Caco-2 (cell line): ENCODE data around the gene SDK2. TPM values are rescaled to one million over a fixed set of nuclear protein-coding genes. Genes with fewer than 3 reads are reported as not detected.

Source experiments
- BruUV-seq: library from RNA; stranded (reverse); fragments of 400-500 nt; replicated peaks from 2 replicates; lab custom pipeline; 2021; lab: Mats Ljungman, UMichigan
- CTCF ChIA-PET: fragments of 300-600 bp; sonication (Branson Sonifier 250); formaldehyde crosslinking; loops from one replicate; lab custom pipeline; 2022; ENCODE audit warnings: antibody characterized with exemption; lab: Charles Lee
- POLR2A ChIA-PET: fragments of 300-600 bp; sonication (Branson Sonifier 250); formaldehyde crosslinking; loops from one replicate; lab custom pipeline; 2022; ENCODE audit warnings: antibody characterized with exemption; lab: Charles Lee
- DNase-seq, 2 experiments: peaks; one replicate each; pipeline versions ENCODE4 v3.0.0 to v3.0.0-alpha.2; 2020 to 2022
- H3K27me3 ChIP-seq: replicated peaks from 2 replicates; pipeline ENCODE4 v1.6.0; 2011; ENCODE audit warnings: low read length; ENCODE audit not compliant: control insufficient read depth, insufficient read depth
- H3K36me3 ChIP-seq: 2 replicates; pipeline ENCODE4 v1.5.1; 2011; ENCODE audit warnings: low read length; ENCODE audit not compliant: control insufficient read depth, insufficient read depth
- H3K4me1 ChIP-seq: fragments of 250-450 bp; sonication (Bioruptor Pico); 2 replicates; pipeline ENCODE4 v1.5.1; 2020; ENCODE audit warnings: mild to moderate bottlenecking
- H3K4me3 ChIP-seq: 2 replicates; pipeline ENCODE4 v1.5.1; 2011; ENCODE audit warnings: low read depth, mild to moderate bottlenecking, control low read depth, low read length
- H3K9me3 ChIP-seq: fragments of 250-450 bp; sonication (Bioruptor Pico); 2 replicates; pipeline ENCODE4 v1.5.1; 2020; ENCODE audit warnings: mild to moderate bottlenecking, moderate library complexity
- H3K27ac Mint-ChIP-seq: one replicate; pipeline ENCODE4 v1.8.0; 2022; ENCODE audit warnings: mixed read lengths; ENCODE audit not compliant: unreplicated experiment
- H3K27me3 Mint-ChIP-seq: one replicate; pipeline ENCODE4 v1.8.0; 2022; ENCODE audit warnings: mixed read lengths; ENCODE audit not compliant: insufficient read depth, unreplicated experiment
- H3K36me3 Mint-ChIP-seq: one replicate; pipeline ENCODE4 v1.8.0; 2022; ENCODE audit warnings: mild to moderate bottlenecking, mixed read lengths; ENCODE audit not compliant: insufficient read depth, unreplicated experiment
- H3K4me1 Mint-ChIP-seq: one replicate; pipeline ENCODE4 v1.8.0; 2022; ENCODE audit warnings: low read depth, mixed read lengths; ENCODE audit not compliant: unreplicated experiment
- H3K4me3 Mint-ChIP-seq: one replicate; pipeline ENCODE4 v1.8.0; 2022; ENCODE audit warnings: mild to moderate bottlenecking, moderate library complexity, mixed read lengths; ENCODE audit not compliant: unreplicated experiment
- H3K9me3 Mint-ChIP-seq: one replicate; pipeline ENCODE4 v1.8.0; 2022; ENCODE audit warnings: mixed read lengths; ENCODE audit not compliant: unreplicated experiment
- intact Hi-C: fragments of 100-400 bp; cut with micrococcal nuclease; formaldehyde crosslinking; loops from one replicate; pipeline ENCODE4 v1.10.0; 2022; ENCODE audit not compliant: unreplicated experiment
- total RNA-seq: library from RNA; stranded (reverse); gene quantifications from 2 replicates; pipeline ENCODE4 v1.2.3, GENCODE V29; 2022
- TF ChIP-seq, protein P1 (sequence below), 2 experiments: fragments of 200-600 bp in 1 of 2; IDR thresholded peaks; 1 replicate in 1 of 2; 2 replicates in 1 of 2; pipeline versions ENCODE4 v1.5.1 to v1.8.0; 2011 to 2022; ENCODE audit warnings: antibody characterized with exemption in 1 of 2, control low read depth in 1 of 2, inconsistent platforms in 1 of 2, low read depth in 1 of 2, low read length in 1 of 2, mild to moderate bottlenecking in 1 of 2, moderate library complexity in 1 of 2; ENCODE audit not compliant: insufficient read depth in 1 of 2, severe bottlenecking in 1 of 2, unreplicated experiment in 1 of 2

Gene SDK2
- total RNA-seq, 1 experiment from 2014 or later = 0.09 TPM

DNA sequence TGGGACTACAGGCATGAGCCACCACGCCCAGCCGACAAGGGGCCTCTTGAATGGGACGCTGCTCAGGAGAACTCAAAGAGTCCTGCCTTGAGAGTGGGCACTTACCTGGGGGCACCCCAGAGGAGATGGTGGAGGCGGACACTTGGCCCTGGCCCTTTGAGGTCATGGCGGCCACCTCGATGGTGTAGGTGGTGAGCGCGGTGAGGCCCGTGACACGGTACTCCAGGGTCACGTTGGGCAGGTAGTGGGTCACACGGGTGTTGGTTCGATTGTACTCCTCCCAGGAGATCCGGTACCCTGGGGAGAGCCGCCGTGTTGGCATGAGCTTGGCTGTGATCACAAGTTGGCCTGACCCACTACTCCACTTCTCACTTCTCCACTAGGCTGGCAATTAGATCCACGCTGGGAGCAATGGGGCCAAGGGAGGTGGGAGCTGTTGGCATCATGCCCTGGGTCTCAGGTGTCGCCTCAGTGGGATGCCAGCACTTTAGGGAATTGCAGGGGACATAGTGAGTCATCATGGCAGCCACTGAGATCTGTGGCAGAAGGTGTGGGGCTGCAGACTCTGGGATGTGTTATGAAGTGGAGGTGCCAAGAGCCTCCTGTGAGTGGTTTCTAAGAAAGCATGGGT lies 243.2 kb downstream of the SDK2 start:
- POLR2A ChIA-PET = no interaction called here
- no peaks in the 10 kb centered on the region for H3K36me3 Mint-ChIP-seq
- CTCF ChIA-PET = no interaction called here

GRCh38 chr17:73399056-73399455 lies 245.2 kb downstream of the SDK2 start:
- CTCF ChIA-PET = no interaction called here
- H3K4me3 ChIP-seq = no peak overlapping the region

More for the DNA sequence above, 243.2 kb downstream of the SDK2 start:
- Histone ChIP-seq H3K9me3 (no peaks in the 10 kb centered on the region), H3K4me3 (no peak overlapping the region), H3K36me3 (no peaks in the 10 kb centered on the region), H3K27me3 (no peaks in the 10 kb centered on the region), H3K4me1 (no peaks in the 10 kb centered on the region)
- TF ChIP-seq, protein P1, sequence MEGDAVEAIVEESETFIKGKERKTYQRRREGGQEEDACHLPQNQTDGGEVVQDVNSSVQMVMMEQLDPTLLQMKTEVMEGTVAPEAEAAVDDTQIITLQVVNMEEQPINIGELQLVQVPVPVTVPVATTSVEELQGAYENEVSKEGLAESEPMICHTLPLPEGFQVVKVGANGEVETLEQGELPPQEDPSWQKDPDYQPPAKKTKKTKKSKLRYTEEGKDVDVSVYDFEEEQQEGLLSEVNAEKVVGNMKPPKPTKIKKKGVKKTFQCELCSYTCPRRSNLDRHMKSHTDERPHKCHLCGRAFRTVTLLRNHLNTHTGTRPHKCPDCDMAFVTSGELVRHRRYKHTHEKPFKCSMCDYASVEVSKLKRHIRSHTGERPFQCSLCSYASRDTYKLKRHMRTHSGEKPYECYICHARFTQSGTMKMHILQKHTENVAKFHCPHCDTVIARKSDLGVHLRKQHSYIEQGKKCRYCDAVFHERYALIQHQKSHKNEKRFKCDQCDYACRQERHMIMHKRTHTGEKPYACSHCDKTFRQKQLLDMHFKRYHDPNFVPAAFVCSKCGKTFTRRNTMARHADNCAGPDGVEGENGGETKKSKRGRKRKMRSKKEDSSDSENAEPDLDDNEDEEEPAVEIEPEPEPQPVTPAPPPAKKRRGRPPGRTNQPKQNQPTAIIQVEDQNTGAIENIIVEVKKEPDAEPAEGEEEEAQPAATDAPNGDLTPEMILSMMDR (IDR thresholded peaks at IDR 0.05; ENCODE audit: insufficient read depth in 1 of 2, low read depth in 1 of 2, low read length in 1 of 2, severe bottlenecking in 1 of 2, unreplicated experiment in 1 of 2) = no peak
- intact Hi-C loops = no loop called here
- H3K27me3 Mint-ChIP-seq = no peaks in the 10 kb centered on the region
- H3K4me3 Mint-ChIP-seq = no peak overlapping the region
- no peak overlapping the region for H3K27ac Mint-ChIP-seq
- no peak for DNase-seq
- H3K4me1 Mint-ChIP-seq = peaks cover 8% of the 10 kb centered on the region
- BruUV-seq = no TSS peak
- no peaks in the 10 kb centered on the region for H3K9me3 Mint-ChIP-seq

DNA sequence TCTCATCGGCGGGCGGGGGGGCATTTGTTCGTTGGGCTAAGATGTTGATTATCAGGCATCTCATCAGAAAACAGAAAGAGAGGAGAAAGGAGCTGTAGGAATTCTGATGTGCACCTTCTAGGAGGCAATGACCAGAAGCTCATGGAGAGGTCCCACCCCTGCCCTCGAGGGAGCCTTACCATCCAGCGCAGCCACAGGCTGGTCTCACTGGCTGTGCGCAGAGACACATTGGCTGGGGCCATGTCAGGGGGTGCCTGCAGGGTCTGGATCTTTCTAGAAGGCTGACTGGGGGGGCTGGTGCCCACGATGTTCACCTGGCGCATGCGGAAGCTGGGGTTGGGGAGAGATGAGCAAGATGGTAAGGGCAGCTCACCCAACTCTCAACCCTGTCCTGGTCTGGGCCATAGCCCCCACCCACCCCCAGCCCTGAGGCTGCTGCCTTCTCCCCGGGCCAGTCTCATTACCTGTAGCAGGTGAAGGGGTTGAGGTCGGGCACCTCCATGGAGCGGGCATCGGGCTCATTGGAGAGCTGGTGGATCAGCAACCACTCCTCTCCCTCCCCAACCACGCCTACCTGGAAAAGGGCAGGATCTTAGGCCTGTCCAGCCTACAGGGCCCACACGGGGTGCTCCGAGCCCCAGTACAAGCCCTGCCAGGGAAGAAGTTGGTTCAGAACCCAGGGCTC lies 246.2 kb downstream of the SDK2 start:
- intact Hi-C loops = no loop called here
- no peaks in the 10 kb centered on the region for H3K4me1 ChIP-seq
- Mint-ChIP-seq H3K4me3 (no peak overlapping the region), H3K27me3 (no peaks in the 10 kb centered on the region), H3K27ac (no peak overlapping the region), H3K4me1 (peaks cover 8% of the 10 kb centered on the region), H3K9me3 (no peaks in the 10 kb centered on the region), H3K36me3 (no peaks in the 10 kb centered on the region)
- H3K36me3 ChIP-seq = no peaks in the 10 kb centered on the region
- POLR2A ChIA-PET = no interaction called here
- BruUV-seq = no TSS peak
- H3K27me3 ChIP-seq = no peaks in the 10 kb centered on the region
- no peak overlapping the region for H3K4me3 ChIP-seq
- CTCF ChIA-PET = interaction anchor here (0.6 kb wide), 1 partner anchor 28 kb away, joined by 4 read pairs; no protein-coding TSS in a partner anchor
- no peaks in the 10 kb centered on the region for H3K9me3 ChIP-seq
- TF ChIP-seq, protein P1 (IDR thresholded peaks at IDR 0.05; ENCODE audit: insufficient read depth in 1 of 2, low read depth in 1 of 2, low read length in 1 of 2, severe bottlenecking in 1 of 2, unreplicated experiment in 1 of 2) = no peak
- no peak for DNase-seq

More at GRCh38 chr17:73399056-73399455, 245.2 kb downstream of the SDK2 start:
- Histone ChIP-seq H3K27me3 (no peaks in the 10 kb centered on the region), H3K4me1 (no peaks in the 10 kb centered on the region), H3K9me3 (no peaks in the 10 kb centered on the region), H3K36me3 (no peaks in the 10 kb centered on the region)
- Mint-ChIP-seq H3K27ac (no peak overlapping the region), H3K4me3 (no peak overlapping the region), H3K9me3 (no peaks in the 10 kb centered on the region), H3K36me3 (no peaks in the 10 kb centered on the region), H3K27me3 (no peaks in the 10 kb centered on the region), H3K4me1 (peaks cover 8% of the 10 kb centered on the region)
- POLR2A ChIA-PET = no interaction called here
- intact Hi-C loops = no loop called here
- BruUV-seq = no TSS peak
- no peak for DNase-seq
- TF ChIP-seq, protein P1 (IDR thresholded peaks at IDR 0.05; ENCODE audit: insufficient read depth in 1 of 2, low read depth in 1 of 2, low read length in 1 of 2, severe bottlenecking in 1 of 2, unreplicated experiment in 1 of 2) = no peak
